ENCODE data around the gene GNA12.
"Not testable (repeated sequence)": the region's sequence is repeated elsewhere in the genome, so short reads cannot be mapped to it uniquely, and the experiment has no call there.

The GNA12 gene

DNA sequence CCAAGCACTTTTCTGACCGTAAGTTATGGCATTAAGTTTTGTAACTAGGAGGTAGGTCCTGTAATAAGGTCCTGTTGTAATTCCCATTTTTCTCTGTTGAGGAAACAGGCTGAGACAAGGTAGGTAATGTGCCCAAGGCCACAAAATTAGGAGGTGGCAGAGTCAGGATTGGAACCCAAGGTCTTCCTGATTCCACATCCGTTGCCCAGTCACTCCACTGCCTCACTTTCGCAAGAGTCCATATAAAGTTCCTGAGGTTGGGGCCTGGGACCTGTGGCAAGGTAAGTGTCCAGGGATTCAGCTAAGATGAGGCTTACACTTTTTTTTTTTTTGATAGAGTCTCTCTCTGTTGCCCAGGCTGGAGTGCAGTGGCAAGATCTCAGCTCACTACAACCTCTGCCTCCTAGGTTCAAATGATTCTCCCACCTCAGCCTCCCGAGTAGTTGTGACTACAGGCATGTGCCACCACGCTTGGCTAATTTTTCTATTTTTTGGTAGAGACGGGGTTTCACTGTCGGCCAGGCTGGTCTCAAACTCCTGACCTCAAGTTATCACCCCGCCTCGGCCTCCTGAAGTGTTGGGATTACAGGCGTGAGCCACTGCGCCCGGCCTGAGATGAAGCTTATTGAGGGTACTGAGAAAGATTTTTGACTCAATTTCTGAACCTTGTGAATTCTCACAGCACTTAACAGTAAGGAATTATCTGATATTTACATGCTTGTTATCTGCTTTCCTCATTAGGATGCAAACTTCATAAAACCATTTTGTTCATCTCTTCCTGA, 20.3 kb upstream of the GNA12 start:
- no peak for DNase-seq

DNA sequence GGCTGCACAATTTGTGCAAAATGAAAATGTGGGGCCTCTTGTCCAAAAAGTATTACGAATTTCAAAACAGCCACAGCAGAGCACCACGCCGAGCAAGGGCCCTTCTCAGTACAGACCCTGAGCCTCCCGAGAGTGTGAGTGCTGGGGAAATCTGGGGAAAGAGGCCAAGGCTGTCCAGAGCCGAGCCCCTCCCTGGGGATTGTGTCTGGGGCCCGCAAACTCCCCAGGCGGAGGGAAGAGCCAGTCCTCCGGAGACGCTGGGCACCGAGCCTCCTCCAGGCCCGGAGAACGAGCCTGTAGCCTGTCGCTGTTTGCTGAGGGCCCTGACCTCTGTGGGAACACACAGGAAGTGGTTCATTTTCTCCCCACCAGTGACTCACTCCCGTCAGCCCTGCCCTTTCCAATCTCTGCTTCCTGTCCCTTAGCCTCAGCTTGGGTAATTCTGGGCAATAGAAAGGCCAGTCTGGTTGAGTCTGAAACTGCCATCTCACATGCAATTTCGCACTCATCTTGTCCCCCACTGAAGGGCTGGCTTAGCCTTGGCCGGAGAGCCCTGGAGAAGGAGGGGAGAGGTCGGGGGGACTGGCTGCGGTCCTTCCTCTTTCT, 19.5 kb upstream of the GNA12 start:
- DNase-seq = peak; percentile 73 to 74

DNA sequence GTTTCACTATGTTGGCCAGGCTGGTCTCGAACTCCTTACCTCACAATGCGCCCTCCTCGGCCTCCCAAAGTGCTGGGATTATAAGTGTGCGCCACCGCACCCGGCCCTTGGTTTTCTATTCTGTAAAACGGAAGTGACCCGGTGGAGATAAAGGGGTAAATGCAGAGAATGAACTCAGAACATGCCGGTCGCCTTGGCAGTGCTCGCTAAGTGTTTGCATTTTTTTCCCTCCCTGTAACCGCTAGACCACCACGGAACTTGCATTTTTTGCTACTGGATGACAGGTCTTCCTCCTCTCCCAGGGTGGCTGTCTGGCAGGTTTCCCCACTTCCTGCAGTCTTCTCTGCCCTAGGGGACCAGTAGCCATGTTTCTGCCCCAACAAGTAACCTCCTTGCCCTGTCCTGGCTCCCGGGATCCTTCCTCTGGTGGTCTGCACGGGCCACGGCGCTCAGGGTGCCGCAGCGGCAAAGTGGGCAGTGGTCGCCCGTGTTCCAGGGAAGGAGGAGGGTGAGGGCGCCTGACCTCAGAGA, 18.8 kb upstream of the GNA12 start:
- DNase-seq = peak in 1 of 2 donors; percentile 7

GRCh38 chr7:2861509-2861908, 17.4 kb upstream of the GNA12 start:
- no peak for DNase-seq

GRCh38 chr7:2860627-2861133, 16.6 kb upstream of the GNA12 start:
- DNase-seq = no peak

- no peak for DNase-seq
Measured at GRCh38 chr7:2859952-2860351, 15.8 kb upstream of the GNA12 start.

DNA sequence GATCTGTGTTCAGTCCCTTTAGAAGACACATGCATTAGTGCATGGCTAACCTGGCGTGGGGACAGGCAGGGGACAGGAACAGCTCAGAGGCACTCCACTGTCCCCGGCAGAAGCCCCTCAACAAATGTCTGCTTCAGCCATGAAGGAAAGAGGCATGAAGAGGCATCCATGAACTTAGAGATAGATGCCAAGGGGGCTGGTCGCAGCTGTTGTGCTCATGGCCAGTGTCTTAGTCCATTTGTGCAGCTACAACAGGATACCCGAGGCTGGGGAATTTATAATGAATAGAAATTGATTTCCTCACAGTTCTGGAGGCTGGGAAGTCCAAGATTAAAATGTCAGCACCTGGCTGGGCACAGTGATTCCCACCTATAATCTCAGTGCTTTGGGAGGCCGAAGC, 14.5 kb upstream of the GNA12 start:
- DNase-seq = no peak

GRCh38 chr7:2856388-2857169, 12.5 kb upstream of the GNA12 start:
- no peak for DNase-seq

GRCh38 chr7:2855386-2855785, 11.3 kb upstream of the GNA12 start:
- DNase-seq = no peak

DNA sequence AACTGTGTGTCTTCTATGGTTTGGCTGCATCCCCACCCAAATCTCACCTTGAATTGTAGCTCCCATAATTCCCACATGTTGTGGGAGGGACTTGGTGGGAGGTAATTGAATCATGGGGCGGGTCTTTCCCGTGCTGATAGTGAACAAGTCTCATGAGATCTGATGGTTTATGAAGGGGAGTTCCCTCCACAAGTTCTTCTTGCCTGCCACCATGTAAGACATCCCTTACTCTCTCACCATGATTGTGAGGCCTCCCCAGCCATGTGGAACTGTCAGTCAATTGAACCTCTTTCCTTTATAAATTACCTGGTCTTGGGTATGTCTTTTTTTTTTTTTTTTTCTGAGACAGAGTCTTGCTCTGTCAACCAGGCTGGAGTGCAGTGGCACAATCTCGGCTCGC, 9.4 kb upstream of the GNA12 start:
- DNase-seq = not testable (repeated sequence)

GRCh38 chr7:2853147-2853546, 9.0 kb upstream of the GNA12 start:
- DNase-seq = no peak

DNA sequence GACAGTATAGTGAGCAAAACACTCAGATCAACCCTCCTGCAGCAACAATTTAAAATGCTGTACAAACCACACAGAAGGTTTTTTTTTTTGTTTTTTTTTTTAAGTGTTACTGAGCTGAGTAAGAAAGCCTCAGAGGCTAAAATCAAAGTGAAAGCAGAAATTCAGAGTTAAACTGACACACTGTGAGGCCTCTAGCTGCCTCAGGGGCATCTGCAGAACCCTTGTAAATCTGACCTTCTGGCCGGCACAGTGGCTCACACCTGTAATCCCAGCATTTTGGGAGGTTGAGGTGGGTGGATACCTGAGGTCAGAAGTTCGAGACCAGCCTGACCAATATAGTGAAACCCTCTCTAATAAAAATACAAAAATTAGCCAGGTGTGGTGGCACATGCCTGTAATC, 7.4 kb upstream of the GNA12 start:
- DNase-seq = peak in 1 of 2 donors; percentile 18

DNA sequence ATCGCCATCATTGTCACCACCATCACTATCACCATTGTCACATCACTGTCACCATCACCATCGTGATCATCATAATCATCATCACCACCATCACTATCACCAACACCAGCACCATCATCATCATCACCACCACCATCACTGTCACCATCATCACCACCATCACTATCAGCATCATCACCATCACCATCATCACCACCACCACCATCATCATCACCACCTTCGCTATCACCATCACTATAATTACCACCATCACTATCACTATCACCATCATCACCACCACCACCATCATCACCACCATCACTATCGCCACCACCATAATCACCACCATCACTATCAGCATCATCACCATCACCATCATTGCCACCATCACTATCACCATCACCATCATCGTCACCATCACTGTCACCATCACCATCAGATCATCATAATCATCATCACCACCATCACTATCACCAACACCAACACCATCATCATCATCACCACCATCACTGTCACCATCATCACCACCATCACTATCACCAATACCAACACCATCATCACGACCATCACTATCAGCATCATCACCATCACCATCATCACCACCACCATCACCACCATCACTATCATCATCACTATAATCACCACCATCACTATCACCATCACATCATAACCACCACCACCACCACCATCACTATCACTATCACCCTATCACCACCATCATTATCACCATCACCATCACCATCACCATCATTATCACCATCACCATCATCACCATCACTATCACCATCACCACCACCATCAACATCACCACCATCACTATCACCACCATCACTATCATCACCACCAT, 6.0 kb upstream of the GNA12 start:
- DNase-seq = peak in 1 of 2 donors; percentile 14

DNA sequence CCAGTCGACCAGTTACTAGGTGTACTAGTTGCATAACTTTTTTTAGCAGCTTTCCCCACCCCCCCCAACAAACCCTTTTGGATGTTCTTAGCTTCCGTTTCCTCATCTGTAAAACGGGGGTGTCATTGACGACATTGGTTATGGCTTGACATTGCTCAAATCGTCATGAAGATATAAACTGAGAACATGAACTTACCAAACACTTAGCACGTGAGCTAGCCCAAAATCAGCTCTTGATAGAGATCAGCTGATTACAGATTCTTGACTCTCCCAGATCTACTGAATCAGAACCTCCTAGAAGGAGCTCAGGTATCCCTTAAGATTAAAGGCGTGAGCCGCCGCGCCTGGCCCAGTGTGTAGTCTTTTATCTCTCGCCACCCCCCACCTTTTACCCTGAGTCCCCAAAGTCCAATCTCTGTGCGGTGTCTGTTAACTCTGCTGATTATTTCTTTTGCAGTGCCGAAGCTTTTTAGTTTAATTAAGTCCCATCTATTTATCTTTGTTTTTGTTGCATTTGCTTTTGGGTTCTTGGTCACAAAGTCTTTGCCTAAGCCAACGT, 1.0 kb upstream of the GNA12 start:
- no peak for DNase-seq

DNA sequence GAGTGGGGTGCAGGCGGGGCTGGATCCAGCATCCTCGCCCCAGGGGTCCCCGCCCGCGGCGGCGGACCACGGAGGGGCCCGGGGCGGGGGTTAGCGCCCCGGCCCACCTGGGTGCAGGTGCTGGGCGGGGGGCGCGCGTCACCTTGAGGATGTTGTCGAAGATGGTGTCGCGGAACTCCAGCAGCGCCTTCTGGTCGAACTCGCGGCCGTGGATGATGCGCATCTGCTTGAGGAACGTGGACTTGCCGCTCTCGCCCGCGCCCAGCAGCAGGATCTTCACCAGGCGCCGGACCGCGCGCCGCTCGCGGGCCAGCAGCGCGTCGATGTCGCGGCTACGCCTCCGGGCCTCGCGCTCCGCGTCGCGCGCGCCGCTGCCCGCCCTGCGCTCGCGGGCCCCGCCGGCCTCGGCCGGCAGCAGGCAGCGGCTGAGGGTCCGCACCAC, 376 bp downstream of the GNA12 start:
- peak; percentile 29 to 39 for DNase-seq

DNA sequence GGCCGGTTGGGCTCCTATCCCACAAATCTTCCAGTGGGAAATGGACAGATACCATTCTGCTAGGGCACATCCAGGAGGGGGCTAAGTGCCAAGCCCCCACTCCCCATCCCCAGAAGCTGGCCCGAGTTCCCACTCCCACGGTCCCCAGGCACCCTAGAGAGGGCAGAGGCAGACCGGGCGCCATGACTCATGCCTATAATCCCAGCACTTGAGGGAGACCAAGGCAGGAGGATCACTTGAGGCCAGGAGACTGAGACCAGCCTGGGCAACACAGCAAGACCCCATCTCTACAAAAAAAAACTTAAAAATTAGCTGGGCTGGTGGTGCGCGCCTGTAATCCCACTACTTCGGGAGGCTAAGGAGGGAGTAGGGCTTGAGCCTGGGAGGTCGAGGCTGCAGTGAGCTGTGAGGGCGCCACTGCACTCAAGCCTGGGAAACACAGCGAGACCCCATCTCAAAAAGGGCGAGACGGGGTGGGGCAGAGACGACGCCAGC, 870 bp downstream of the GNA12 start:
- DNase-seq = no peak

GRCh38 chr7:2841907-2842306, 2.2 kb downstream of the GNA12 start:
- DNase-seq = no peak

- no peak for DNase-seq
Measured at GRCh38 chr7:2840458-2840857, 3.6 kb downstream of the GNA12 start.

- DNase-seq = peak in 1 of 2 donors; percentile 25
Measured at GRCh38 chr7:2838873-2839578, 5.1 kb downstream of the GNA12 start.

DNA sequence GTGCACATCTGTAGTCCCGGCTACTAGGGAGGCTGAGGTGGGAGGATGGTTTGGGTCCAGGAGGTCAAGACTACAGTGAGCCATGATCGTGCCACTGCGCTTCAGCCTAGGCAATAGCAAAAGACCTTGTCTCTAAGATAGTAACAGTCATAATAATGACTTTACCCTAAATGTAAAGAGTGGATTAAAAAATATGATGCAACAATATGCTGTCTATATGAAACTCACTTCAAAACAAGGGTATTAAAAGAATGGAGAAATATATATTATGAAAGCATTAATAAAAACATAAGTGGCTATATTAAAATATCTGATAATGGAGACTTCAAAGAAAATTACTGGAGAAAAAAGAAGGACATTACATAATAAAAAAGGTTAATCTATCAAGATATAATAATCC, 5.7 kb downstream of the GNA12 start:
- DNase-seq = no peak

GRCh38 chr7:2837496-2837895, 6.6 kb downstream of the GNA12 start:
- no peak for DNase-seq
